AG04450 (cell line): ENCODE data around the gene CCDC88C. TPM values are rescaled to one million over a fixed set of nuclear protein-coding genes. Genes with fewer than 3 reads are reported as not detected.

Experiments used
- CTCF ChIA-PET: fragments of 300-600, 350-600 bp; formaldehyde crosslinking; extraction: SDS; loops from one replicate; lab custom pipeline; 2022; ENCODE audit warnings: antibody characterized with exemption, inconsistent platforms; lab: Charles Lee
- POLR2A ChIA-PET: fragments of 350-600 bp; formaldehyde crosslinking; extraction: SDS; loops from one replicate; lab custom pipeline; 2021; ENCODE audit warnings: antibody characterized with exemption, inconsistent platforms; lab: Yijun Ruan, JAX
- DNase-seq: peaks from one replicate; pipeline ENCODE4 v3.0.0-alpha.2; 2011; ENCODE audit warnings: low read depth, low spot score
- H3K27ac ChIP-seq: one replicate; pipeline ENCODE4 v1.5.1; 2012; ENCODE audit warnings: low read depth, low read length, control low read depth
- H3K27me3 ChIP-seq: one replicate; pipeline ENCODE4 v1.6.0; 2012; ENCODE audit warnings: low read length; ENCODE audit not compliant: control insufficient read depth, insufficient read depth
- H3K4me3 ChIP-seq: 2 replicates; pipeline ENCODE4 v1.5.1; 2011; ENCODE audit warnings: mild to moderate bottlenecking, low read depth, low read length, control low read depth
- H3K9me3 ChIP-seq: 2 replicates; pipeline ENCODE4 v1.5.1; 2012; ENCODE audit warnings: low read length; ENCODE audit not compliant: control insufficient read depth, insufficient read depth
- polyA plus RNA-seq: library from polyadenylated mRNA; depleted of rRNA; stranded (reverse); fragments of >200 nt; gene quantifications from 2 replicates; pipeline ENCODE4 v1.2.3, GENCODE V29; 2011
- TF ChIP-seq, protein P1 (sequence below): IDR thresholded peaks from 2 replicates; pipeline ENCODE4 v1.5.1; 2011; ENCODE audit warnings: low read depth, low read length, control low read depth, inconsistent platforms

The CCDC88C gene
- polyA plus RNA-seq, 1 experiment = 0.01 TPM

DNA sequence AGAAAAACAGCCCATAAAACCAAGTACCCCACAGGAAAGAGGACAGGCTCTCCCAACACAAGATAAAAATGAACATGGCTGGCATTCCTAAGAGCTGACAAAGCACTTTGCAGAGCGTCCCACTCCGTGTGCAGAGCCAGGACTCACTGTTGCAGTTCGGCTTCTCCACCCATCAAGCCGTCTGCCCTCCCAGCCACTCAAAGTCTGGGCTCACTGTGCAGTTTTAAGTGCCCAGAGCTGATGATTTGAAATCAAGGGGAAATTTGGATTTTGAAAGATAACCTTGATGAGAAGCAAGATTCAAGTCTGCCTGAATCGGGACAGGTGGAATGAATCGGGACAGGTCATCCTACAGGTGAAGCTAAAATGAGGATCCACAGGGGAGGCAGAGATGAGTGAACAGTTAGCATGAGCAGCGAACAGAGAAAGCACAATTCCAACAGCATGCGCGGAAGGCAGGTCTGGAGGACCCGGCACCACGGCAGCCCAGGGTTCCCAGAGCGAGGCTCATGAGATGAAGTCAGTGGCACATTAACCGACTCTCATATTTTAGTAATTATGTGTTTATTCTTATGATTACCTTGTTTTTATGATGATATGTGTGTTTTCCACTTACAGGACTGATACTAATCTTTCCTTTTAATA, 133.4 kb downstream of the CCDC88C start:
- DNase-seq = peak; percentile 48
- Histone ChIP-seq H3K9me3 (peaks cover 8% of the 10 kb centered on the region), H3K27me3 (no peaks in the 10 kb centered on the region), H3K27ac (no peak overlapping the region), H3K4me3 (no peak overlapping the region)
- TF ChIP-seq, protein P1, sequence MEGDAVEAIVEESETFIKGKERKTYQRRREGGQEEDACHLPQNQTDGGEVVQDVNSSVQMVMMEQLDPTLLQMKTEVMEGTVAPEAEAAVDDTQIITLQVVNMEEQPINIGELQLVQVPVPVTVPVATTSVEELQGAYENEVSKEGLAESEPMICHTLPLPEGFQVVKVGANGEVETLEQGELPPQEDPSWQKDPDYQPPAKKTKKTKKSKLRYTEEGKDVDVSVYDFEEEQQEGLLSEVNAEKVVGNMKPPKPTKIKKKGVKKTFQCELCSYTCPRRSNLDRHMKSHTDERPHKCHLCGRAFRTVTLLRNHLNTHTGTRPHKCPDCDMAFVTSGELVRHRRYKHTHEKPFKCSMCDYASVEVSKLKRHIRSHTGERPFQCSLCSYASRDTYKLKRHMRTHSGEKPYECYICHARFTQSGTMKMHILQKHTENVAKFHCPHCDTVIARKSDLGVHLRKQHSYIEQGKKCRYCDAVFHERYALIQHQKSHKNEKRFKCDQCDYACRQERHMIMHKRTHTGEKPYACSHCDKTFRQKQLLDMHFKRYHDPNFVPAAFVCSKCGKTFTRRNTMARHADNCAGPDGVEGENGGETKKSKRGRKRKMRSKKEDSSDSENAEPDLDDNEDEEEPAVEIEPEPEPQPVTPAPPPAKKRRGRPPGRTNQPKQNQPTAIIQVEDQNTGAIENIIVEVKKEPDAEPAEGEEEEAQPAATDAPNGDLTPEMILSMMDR = no peak
- ChIA-PET CTCF (interaction anchor here (0.6 to 10.2 kb wide), 4 partner anchors 107 to 434 kb away, joined by 3 to 350 read pairs (median 18); no protein-coding TSS in a partner anchor), POLR2A (interaction anchor here (0.5 kb wide), 1 partner anchor 225 kb away, joined by 7 read pairs; no protein-coding TSS in a partner anchor)

DNA sequence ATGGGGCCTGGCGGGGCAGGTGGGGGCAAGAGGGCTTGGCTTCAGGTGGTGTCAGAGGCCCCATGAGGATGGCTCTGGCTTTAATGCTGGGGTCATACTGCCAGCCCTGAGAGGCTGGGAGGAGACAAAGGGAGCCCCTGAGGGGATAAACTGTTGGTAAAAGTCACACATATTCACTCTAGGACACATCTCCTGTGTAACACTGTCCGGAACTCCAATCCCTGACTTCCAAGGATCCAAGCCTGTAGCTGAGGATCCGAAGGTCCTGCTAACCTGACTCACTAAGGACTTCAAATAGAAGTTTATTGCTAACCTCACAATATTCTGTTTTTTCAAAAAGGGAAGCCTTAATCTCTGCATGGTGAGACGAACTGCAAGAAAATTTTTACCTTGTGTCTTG, 134.0 kb downstream of the CCDC88C start:
- POLR2A ChIA-PET = interaction anchor here (0.5 kb wide), 1 partner anchor 225 kb away, joined by 7 read pairs; no protein-coding TSS in a partner anchor

DNA sequence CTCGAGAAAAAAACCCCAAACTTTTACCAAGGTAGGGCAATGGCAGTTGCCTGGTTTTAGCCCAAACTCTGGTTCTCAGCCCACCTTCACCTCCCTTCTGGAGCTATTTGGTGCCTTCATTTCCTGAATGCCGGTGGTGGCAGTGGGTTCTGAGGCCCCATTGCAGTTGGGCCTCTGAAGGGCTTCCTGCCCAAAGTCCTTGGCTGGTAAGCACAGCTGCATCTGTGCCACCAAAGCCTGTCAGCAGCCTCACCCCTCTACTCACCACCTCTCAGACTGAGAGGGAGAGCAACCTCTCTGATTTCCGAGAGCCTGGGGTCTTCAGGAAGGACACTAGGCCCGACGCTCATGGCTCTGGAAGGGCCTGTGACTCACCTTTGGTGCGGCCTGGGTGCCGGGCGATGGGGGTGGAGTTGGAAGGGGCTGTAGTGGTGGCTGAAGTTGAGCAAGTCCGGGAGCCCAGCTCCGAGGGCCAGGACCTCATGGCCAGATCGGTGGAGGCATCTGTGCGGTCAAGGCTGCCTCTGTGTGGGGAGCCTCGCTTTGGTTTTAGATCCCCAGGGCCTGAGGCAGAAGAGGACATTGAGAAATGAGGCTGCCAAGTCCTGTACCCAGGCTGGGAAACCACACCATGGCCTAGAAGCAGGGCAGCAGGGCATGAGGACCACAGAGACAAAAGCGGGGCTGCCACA, 134.5 kb downstream of the CCDC88C start:
- CTCF ChIA-PET = interaction anchor here (10.2 kb wide), 1 partner anchor 106 kb away, joined by 350 read pairs; no protein-coding TSS in a partner anchor
- TF ChIP-seq, protein P1 = no peak
- POLR2A ChIA-PET = no interaction called here

More for the DNA sequence above, 134.0 kb downstream of the CCDC88C start:
- DNase-seq = no peak
- H3K4me3 ChIP-seq = no peak overlapping the region
- peaks cover 8% of the 10 kb centered on the region for H3K9me3 ChIP-seq
- TF ChIP-seq, protein P1 = no peak
- no peaks in the 10 kb centered on the region for H3K27me3 ChIP-seq
- CTCF ChIA-PET = interaction anchor here (0.6 to 10.2 kb wide), 2 partner anchors 107 to 433 kb away, joined by 3 to 350 read pairs; no protein-coding TSS in a partner anchor
- no peak overlapping the region for H3K27ac ChIP-seq

DNA sequence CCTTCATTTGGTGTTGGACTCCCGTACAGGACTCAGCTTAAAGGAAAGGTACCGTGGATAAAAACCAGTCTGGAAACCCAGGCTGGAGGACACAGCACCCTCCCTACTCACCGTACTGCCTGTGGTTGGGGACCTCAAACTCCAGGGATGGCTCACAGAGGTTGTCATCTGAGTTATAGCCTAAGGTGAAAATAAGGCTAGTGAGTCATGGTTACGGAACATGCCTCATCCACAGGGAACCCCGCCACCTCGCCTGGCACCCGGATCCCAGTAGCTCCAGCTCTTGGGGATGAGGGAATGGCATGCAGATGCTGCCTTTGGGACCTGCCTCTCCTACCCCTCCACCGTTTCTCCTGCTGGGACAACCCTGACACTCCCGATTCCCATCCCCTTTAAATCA, 136.3 kb downstream of the CCDC88C start:
- H3K27ac ChIP-seq = no peak overlapping the region
- ChIA-PET POLR2A (no interaction called here), CTCF (interaction anchor here (1.0 to 10.2 kb wide), 2 partner anchors 104 to 379 kb away, joined by 3 to 350 read pairs; no protein-coding TSS in a partner anchor)
- H3K27me3 ChIP-seq = no peaks in the 10 kb centered on the region
- no peak overlapping the region for H3K4me3 ChIP-seq
- peaks cover 8% of the 10 kb centered on the region for H3K9me3 ChIP-seq
- TF ChIP-seq, protein P1 = no peak
- DNase-seq = no peak

More for the DNA sequence above, 134.5 kb downstream of the CCDC88C start:
- DNase-seq = no peak
- Histone ChIP-seq H3K4me3 (no peak overlapping the region), H3K27me3 (no peaks in the 10 kb centered on the region), H3K9me3 (peaks cover 8% of the 10 kb centered on the region), H3K27ac (no peak overlapping the region)
